PC-3 (cell line): Measurements from ENCODE around the gene MARCOL. TPM values are rescaled to one million over a fixed set of nuclear protein-coding genes. Genes with fewer than 3 reads are reported as not detected.

Experiments used
- ATAC-seq: fragments of 200-7000 bp; cut with Tn5 transposase; 2 replicates; pipeline ENCODE4 v1.9.1; 2020; ENCODE audit warnings: mild to moderate bottlenecking, moderate library complexity
- BruUV-seq: library from RNA; stranded (reverse); fragments of 400-500 nt; replicated peaks from 2 replicates; lab custom pipeline; 2021; lab: Mats Ljungman, UMichigan
- CTCF ChIA-PET: fragments of 300-600 bp; sonication (Branson Sonifier 250); formaldehyde crosslinking; loops from one replicate; lab custom pipeline; 2022; ENCODE audit warnings: antibody characterized with exemption; lab: Charles Lee
- POLR2A ChIA-PET: fragments of 300-600 bp; sonication (Branson Sonifier 250); formaldehyde crosslinking; loops from one replicate; lab custom pipeline; 2022; ENCODE audit warnings: antibody characterized with exemption; ENCODE audit not compliant: unreplicated experiment; lab: Charles Lee
- DNase-seq: peaks from one replicate; pipeline ENCODE4 v3.0.0-alpha.2; 2015
- H2AFZ ChIP-seq: fragments of 300-600 bp; sonication (generic); 2 replicates; pipeline ENCODE4 v1.6.0; 2016; ENCODE audit warnings: antibody characterized with exemption, low read length
- H3F3A ChIP-seq: fragments of 300-600 bp; sonication (generic); one replicate; pipeline ENCODE4 v1.6.0; 2017; ENCODE audit warnings: antibody characterized with exemption, low read length, control low read depth, mild to moderate bottlenecking; ENCODE audit not compliant: unreplicated experiment
- H3K27ac ChIP-seq: fragments of 300-600 bp; sonication (generic); 2 replicates; pipeline ENCODE4 v1.5.1; 2016; ENCODE audit warnings: mild to moderate bottlenecking, low read length
- H3K27me3 ChIP-seq: fragments of 300-600 bp; sonication (generic); 2 replicates; pipeline ENCODE4 v1.6.1; 2016; ENCODE audit warnings: low read length, mixed read lengths
- H3K36me3 ChIP-seq: fragments of 300-600 bp; sonication (generic); 2 replicates; pipeline ENCODE4 v1.6.1; 2016; ENCODE audit warnings: low read depth, mixed run types, low read length, mixed read lengths
- H3K4me1 ChIP-seq: fragments of 300-600 bp; sonication (generic); 2 replicates; pipeline ENCODE4 v1.5.1; 2016; ENCODE audit warnings: low read length; ENCODE audit not compliant: insufficient read depth
- H3K4me2 ChIP-seq: fragments of 300-600 bp; sonication (generic); 2 replicates; pipeline ENCODE4 v1.6.0; 2016; ENCODE audit warnings: low read length
- H3K4me3 ChIP-seq: fragments of 300-600 bp; sonication (generic); 2 replicates; pipeline ENCODE4 v1.5.1; 2016; ENCODE audit warnings: mild to moderate bottlenecking, low read length, mixed read lengths
- H3K79me2 ChIP-seq: fragments of 300-600 bp; sonication (generic); 2 replicates; pipeline ENCODE4 v1.6.1; 2017; ENCODE audit warnings: low read length, mixed read lengths
- H3K9ac ChIP-seq: fragments of 300-600 bp; sonication (generic); 2 replicates; pipeline ENCODE4 v1.6.0; 2016; ENCODE audit warnings: mild to moderate bottlenecking, low read length
- H3K9me2 ChIP-seq: fragments of 300-600 bp; sonication (generic); replicated peaks from 2 replicates; pipeline ENCODE4 v1.6.1; 2016; ENCODE audit warnings: mixed run types, low read length, mixed read lengths
- H3K9me3 ChIP-seq: fragments of 300-600 bp; sonication (generic); 2 replicates; pipeline ENCODE4 v1.6.1; 2016; ENCODE audit warnings: low read length, mixed read lengths
- H4K20me1 ChIP-seq: fragments of 300-600 bp; sonication (generic); 2 replicates; pipeline ENCODE4 v1.6.1; 2016; ENCODE audit warnings: low read length, mixed read lengths
- CTCF ChIP-seq: fragments of 300-600 bp; sonication (generic); conservative IDR thresholded peaks from 2 replicates; pipeline ENCODE4 v1.5.1; 2017; ENCODE audit warnings: antibody characterized with exemption, low read depth, mild to moderate bottlenecking, low read length
- EZH2 ChIP-seq: fragments of 300-600 bp; sonication (generic); IDR thresholded peaks from one replicate; pipeline ENCODE4 v1.6.1; 2017; ENCODE audit warnings: antibody characterized with exemption, mild to moderate bottlenecking, low read length; ENCODE audit not compliant: unreplicated experiment
- EZH2phosphoT487 ChIP-seq: fragments of 300-600 bp; sonication (generic); IDR thresholded peaks from 2 replicates; pipeline ENCODE4 v1.6.1; 2018; ENCODE audit warnings: mild to moderate bottlenecking, antibody characterized with exemption, low read length, borderline replicate concordance
- intact Hi-C: fragments of 100-400 bp; cut with micrococcal nuclease; formaldehyde crosslinking; loops from 2 replicates; pipeline ENCODE4 v1.9.0; 2023
- total RNA-seq: library from RNA; depleted of rRNA; stranded (reverse); fragments of >200 nt; gene quantifications from 2 replicates; pipeline ENCODE4 v1.2.3, GENCODE V29; 2014

MARCOL gene
- total RNA-seq, 1 experiment from 2014 or later: not detected

- intact Hi-C loops: no loop called here
- Histone ChIP-seq H3K9me2 (no peaks in the 10 kb centered on the region), H3K36me3 (no peaks in the 10 kb centered on the region), H3K4me3 (no peak overlapping the region), H4K20me1 (no peaks in the 10 kb centered on the region), H2AFZ (no peak overlapping the region), H3F3A (no peaks in the 10 kb centered on the region), H3K9me3 (no peaks in the 10 kb centered on the region), H3K4me1 (peaks cover 8% of the 10 kb centered on the region; the same call in 1 of the 2 replicates), H3K27me3 (no peaks in the 10 kb centered on the region), H3K79me2 (no peaks in the 10 kb centered on the region), H3K4me2 (no peak overlapping the region), H3K9ac (no peak overlapping the region), H3K27ac (no peak overlapping the region)
- ATAC-seq (no peak), DNase-seq (no peak)
- POLR2A ChIA-PET: no interaction called here
- no TSS peak for BruUV-seq
- TF ChIP-seq CTCF (no peak), EZH2phosphoT487 (no peak), EZH2 (no peak)
- CTCF ChIA-PET: no interaction called here
Measured at GRCh38 chr5:148201151-148201550, 37.2 kb upstream of the MARCOL start.

GRCh38 chr5:148202531-148203203 is 35.7 kb upstream of the MARCOL start, which contains the start of gene SPINK6:
SPINK6 (plus strand) TSS chr5:148203042; CDS start chr5:148203097, 55 bp downstream.
- ChIA-PET POLR2A (interaction anchor here (0.6 to 0.7 kb wide), 2 partner anchors 21 to 23 kb away, joined by 3 to 21 read pairs; no protein-coding TSS in a partner anchor), CTCF (interaction anchor here (0.6 to 0.7 kb wide), 2 partner anchors 44 to 57 kb away, joined by 3 to 6 read pairs; no protein-coding TSS in a partner anchor)
- Histone ChIP-seq H3K27me3 (no peaks in the 10 kb centered on the region), H3K27ac (no peak within 1 kb of the TSS), H4K20me1 (no peaks in the 10 kb centered on the region), H3K4me3 (no peak within 1 kb of the TSS), H3K79me2 (no peaks in the 10 kb centered on the region), H3K9me2 (no peaks in the 10 kb centered on the region), H3K9ac (no peak within 1 kb of the TSS), H3K4me2 (0 out of 2 replicates have a peak within 1 kb of the TSS, but pooled peaks have one; percentile 5), H3K9me3 (no peaks in the 10 kb centered on the region), H3K4me1 (peaks cover 8% of the 10 kb centered on the region; the same call in 1 of the 2 replicates), H3K36me3 (no peaks in the 10 kb centered on the region), H2AFZ (no peak within 1 kb of the TSS), H3F3A (no peaks in the 10 kb centered on the region)
- intact Hi-C loops: no loop called here
- no TSS peak for BruUV-seq
- TF ChIP-seq CTCF: no peak
- TF ChIP-seq EZH2: no peak
- TF ChIP-seq EZH2phosphoT487: no peak
- DNase-seq: peak; percentile 91
- peak; percentile 100 for ATAC-seq
